Measurements from ENCODE around the gene TNFRSF21.
"Not testable (repeated sequence)": the region's sequence is repeated elsewhere in the genome, so short reads cannot be mapped to it uniquely, and the experiment has no call there.

GRCh38 chr6:47328606-47329005 is 18.9 kb upstream of the TNFRSF21 start:
- not testable (repeated sequence) for TF ChIP-seq CTCF (IDR thresholded peaks at IDR 0.05; ENCODE audit: borderline replicate concordance, extremely low read depth, low read length, poor library complexity, severe bottlenecking); EZH2 (IDR thresholded peaks at IDR 0.05; ENCODE audit: borderline replicate concordance, low read depth, low read length, severe bottlenecking)

Data from DND-41 (cell line).